GM21423 (cell line): ENCODE results near the gene CNST.
"Not testable (repeated sequence)": the region's sequence is repeated elsewhere in the genome, so short reads cannot be mapped to it uniquely, and the experiment has no call there.

ENCODE experiments used
- ATAC-seq: cut with Tn5 transposase; IDR thresholded peaks from one replicate; pipeline ENCODE4 v1.9.1; 2021; ENCODE audit warnings: mild to moderate bottlenecking, moderate library complexity; ENCODE audit not compliant: unreplicated experiment

The CNST gene

DNA sequence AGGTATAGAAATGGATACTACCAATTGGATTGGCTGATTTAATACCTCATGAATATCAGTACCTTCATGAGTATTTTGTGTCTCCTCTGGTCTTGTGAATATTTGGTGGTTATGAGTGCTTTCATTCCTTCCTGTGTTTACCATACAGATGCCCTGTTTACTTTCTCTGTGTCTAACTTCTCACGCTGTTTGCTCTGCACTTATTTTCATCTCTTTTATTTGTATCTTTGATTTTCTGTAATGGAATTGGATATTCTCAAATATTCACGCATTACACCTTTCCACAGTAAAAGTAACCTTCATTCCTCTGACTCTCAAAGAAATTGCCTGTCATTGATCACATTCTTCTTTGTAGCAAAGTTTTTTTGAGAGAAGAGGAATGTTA is 16.8 kb downstream of the CNST start:
- no peak for ATAC-seq

DNA sequence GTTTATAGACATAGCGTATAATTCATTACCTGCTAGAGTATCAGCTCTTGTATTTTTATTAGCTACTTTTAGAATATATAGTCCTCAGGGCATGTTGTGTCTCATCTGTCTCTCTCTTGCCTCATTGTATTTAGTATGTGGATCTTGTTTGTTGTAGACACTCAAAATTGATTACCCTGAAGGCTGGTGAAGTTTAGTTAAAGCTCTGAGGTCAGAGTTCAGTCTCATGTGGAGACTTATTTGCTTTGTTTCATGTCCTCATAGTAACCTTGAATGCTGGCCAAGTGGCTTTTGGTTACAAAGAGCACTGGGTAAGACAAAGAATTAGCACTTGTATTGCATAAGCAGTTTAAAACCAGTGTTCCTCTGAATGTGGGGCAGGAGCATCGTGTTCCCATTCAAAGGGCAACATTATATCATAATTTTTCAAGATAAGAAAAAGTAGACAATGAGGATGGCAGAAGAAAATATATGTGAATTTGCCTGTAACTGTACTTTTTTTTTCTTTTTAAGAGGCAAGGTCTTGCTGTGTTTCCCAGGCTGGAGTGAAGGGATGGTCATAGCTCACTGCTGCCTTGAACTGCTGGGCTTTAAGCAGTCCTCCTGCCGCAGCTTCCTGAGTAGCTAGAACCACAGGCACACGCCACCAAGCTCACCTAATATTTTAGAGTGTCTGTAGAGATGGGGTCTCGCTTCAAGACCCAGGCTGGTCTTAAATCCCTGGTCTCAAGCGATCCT is 17.4 kb downstream of the CNST start:
- ATAC-seq: no peak

GRCh38 chr1:246587032-246587431 is 20.8 kb downstream of the CNST start:
- ATAC-seq: no peak

DNA sequence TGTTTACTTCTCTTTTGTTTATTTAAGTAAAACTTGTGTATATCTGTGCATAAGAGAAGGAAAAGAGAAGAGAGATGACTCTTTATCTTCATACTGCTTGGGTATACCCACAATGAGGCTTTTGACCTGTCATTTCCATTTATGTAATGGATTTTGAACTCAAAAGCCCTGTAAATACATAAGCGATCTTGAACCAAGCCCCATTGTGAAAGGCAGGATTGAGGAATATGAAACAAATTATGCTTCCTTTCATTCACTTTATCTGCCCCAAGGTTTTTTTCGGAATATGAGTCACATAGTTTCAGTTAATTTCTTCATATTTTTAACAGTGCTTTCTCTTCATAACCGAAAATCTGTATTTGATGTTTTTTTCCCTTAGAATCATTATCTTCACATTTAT is 21.4 kb downstream of the CNST start:
- no peak for ATAC-seq

DNA sequence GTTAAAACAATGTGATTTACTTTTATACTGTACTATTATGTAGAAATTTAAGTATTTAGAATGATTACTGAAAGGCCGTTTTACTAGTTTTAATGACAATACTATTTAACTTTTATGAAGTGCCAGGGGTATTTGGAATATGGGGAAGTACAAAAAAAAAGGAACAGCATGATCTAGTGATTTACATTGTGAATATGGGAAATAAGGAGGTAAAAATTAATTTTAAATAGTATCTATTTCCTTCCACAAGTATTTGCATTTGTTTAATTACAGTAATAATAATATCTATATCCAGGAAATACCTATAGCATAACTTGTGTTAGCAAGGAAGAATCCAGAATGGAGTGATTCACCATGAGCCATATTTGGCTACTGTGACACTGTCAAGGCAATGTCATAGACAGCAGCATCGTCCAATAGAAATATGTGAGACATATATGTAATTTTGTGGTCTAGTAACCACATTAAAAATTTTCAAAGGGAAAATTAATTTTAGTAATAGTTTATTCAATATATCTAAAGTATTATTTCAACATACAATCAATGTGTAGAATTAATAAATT is 22.0 kb downstream of the CNST start:
- no peak for ATAC-seq

DNA sequence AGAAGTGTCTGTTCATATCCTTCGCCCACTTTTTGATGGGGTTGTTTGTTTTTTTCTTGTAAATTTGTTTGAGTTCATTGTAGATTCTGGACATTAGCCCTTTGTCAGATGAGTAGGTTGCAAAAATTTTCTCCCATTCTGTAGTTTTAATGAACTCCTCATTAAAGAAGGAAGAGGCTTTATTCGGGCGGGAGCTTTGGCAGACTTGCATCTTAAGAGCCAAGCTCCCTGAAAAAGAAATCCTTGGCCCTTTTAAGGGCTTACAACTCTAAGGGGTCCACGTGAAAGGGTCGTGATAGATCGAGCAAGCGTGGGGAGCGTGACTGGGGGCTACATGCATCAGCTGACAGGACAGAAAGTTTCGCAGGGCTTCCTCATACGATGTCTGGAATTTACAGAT is 23.7 kb downstream of the CNST start:
- not testable (repeated sequence) for ATAC-seq

GRCh38 chr1:246591047-246591446 is 24.8 kb downstream of the CNST start:
- peak; percentile 24 for ATAC-seq

DNA sequence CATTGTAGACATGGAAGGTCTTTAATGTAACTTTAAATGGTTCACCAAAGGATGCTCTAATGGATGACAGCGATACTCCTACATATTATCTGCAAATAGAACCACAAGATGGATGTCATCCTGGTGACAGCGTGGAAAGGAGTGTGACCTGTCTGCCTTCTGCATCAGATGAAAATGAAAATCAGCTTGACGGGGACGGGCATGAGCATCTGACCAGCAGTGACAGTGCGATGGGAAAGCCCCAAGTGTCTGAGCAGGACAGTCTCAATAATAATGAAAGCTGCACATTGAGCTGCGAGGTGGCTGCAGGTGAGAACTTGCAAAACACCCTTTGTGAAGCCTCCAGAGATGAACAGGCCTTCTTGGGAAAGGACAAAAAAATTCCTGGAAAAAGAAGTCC is 25.2 kb downstream of the CNST start:
- peak; percentile 95 for ATAC-seq

DNA sequence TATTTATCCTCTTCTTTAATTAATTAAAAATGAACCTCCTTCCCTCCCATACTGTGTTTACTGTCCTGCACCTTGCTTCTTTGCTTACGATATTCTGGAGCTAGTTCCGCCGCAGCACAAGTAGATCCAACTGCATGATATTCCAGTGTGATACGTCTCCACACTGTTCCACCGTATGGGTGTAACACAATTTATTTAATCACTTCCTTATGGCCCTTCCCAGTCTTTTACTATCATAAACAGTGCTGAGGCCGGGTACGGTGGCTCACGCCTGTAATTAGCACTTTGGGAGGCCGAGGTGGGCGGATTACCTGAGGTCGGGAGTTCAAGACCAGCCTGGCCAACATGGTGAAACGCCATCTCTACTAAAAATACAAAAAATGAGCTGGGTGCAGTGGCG is 25.7 kb downstream of the CNST start:
- ATAC-seq: no peak

DNA sequence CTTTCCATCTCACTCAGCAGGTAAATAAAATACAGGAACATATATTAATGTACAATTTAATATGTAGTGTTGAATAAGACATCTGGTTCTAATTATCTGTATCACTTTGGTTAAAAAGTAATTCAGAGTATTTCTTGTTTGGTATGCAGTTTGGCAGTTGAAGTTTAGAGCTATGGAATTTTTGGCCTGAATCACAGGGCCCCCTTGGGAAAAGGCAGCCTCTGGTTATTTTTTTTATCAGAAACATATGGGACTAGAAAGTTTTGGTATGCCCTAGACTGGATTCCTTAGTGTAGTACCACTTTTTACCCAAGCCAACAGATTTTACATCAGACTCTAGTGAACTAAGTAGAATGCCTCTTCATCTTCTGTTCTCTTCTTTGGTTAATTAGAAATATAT is 26.4 kb downstream of the CNST start:
- no peak for ATAC-seq

- ATAC-seq: no peak
Observed at GRCh38 chr1:246595146-246595545, 28.9 kb downstream of the CNST start.

DNA sequence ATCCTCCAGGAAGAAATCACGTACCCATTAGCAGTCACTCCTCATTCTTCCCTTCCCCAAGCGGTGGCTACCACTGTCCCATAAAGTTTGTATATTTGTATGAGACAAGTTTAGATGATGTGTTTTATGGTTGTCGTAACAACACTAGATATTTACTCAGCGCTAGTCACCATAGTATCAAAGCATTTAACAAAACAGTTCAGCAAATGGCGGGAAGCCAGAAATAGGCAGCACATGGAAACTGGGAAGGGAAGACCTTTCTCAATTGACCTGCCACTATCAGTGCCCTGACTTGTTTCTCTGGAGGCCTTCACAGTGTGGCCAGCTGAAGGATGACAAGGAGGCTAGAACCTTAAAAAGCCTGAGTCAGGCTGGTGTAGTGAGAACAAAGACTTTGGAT is 31.1 kb downstream of the CNST start:
- ATAC-seq: no peak

GRCh38 chr1:246597971-246598370 is 31.7 kb downstream of the CNST start:
- ATAC-seq: no peak

GRCh38 chr1:246599315-246599714 is 33.1 kb downstream of the CNST start:
- ATAC-seq: no peak

- ATAC-seq: no peak
Observed at GRCh38 chr1:246600579-246600978, 34.3 kb downstream of the CNST start.

DNA sequence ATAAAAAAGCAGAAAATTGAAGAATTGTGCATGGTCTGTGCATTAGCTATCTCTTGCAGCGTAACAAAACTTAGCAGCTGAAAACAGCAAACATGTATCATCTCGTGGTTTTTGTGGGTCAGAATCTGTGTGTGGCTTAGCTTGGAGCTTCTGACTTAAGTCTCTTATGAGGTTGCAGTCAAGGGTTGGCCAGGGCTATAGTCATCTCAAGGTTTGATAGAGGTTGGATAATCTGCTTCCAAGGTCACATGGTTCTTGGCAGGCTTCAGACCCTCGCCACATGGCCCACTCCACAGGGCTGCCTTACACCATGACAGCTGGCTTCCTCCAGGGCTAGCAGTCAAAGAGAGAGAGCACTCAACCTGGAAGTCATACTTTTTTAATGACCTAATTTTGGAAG is 35.9 kb downstream of the CNST start:
- no peak for ATAC-seq

GRCh38 chr1:246605231-246605630 is 39.0 kb downstream of the CNST start:
- ATAC-seq: not testable (repeated sequence)

DNA sequence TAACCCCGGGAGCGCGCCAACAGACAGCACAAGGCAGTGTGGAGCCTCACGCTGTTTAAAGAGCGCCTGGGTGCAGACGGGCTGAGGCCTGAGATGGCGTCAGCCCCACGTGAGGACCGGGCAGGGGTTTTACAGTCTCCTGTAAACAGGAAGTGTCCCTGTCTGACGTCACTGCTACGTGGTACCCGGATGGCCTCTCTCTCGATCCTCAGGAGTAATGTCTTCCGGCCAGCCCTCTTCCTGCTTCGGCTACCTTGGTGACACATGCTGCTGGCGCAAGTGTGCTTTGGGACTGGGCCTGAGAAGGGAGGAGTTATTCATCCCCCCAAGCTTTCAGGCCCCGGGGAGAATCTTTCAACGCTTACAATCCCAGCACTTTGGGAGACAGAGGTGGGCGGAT is 41.2 kb downstream of the CNST start:
- ATAC-seq: no peak

DNA sequence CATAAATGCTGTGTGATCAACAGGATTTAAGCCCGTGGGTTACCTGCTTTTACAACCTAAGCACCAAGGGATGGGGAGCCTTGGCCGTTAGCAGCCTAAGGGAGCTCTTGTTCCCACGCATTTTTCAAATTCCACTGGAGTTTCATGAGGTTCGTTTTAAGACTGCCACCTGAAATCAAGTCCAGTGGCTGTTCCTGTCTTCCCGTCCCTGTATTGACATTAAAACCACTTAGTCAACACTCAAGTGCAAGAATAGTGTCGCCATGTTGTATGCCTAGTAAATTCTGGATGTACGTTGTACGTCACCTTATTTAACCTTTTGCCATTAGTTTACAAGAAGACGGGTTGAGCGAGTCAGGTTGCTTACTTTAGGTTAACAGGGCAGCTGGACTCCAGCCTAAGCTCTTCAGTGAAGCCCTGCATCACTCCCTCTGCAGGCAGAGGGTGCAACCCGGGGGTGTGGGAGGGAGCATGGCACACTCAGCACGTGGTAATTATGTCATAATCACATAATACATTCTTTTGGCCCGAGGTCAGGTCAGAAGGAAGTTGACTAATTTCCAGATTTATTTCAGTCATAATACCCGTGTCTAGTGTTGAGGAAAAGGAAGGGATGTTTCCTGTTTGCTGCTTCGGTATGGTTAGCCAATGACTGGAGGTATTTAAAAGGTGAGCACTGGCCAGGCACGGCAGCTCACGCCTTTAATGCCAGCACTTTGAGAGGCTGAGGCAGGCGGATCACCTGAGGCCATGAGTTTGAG is 42.5 kb downstream of the CNST start:
- ATAC-seq: no peak

DNA sequence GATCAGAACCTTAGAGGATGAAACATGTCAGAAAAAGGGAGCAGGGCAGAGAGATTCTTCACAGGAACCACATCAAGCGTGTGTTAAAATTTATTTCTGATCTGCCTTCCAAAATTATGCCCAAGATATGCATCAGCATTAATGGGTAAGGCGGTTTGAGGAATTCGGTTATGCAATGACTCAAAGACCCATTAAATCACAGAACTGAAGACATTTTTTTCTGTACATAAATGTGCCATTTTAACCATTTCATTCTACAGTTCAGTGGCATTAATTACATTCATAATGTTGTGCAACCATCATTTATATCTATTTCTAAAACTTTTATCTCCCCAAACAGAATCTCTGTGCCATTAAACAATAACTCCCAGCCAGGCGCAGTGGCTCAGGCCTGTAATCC is 43.4 kb downstream of the CNST start:
- ATAC-seq: no peak

DNA sequence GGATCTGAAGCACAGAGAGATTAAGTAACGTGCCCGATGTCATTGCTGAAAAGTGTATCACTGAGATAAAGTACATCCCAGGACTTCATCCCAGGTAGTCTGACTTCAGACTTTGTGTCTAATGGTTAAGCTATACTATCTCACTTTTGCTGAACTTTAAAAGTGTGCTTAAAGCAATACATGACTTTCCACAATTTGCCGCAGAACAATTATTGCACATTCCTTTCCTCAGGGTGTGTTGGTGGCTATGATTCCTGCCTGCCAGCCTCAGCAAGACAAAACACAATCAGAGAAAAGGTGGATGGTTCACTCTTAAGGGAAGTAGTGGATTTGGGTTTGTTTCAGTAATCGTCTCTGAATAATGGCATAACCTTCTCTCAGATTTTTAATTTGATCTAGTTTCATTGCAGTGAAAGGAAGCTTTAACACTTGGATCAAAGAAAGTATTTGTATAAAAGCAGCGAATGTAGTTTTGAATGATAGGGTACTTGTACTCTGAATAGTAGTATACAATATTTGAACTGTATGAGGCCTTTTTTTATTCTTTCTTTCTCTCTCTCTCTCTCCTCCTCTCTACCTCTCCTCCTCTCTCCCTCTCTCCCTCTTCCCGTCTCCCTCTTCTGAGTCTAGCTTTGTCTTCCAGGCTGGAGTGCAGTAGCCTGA is 47.0 kb downstream of the CNST start:
- no peak for ATAC-seq

- no peak for ATAC-seq
Observed at GRCh38 chr1:246617156-246617555, 50.9 kb downstream of the CNST start.
